CD4-positive, alpha-beta T cell treated with Interferon alpha-2 for 1 hour (primary cell): ENCODE measurements around the gene CSNK2A2.

Source experiments
- DNase-seq, 2 donors: peaks; one replicate each; pipeline ENCODE4 v3.0.0-alpha.2; 2020 to 2022

Gene CSNK2A2

DNA sequence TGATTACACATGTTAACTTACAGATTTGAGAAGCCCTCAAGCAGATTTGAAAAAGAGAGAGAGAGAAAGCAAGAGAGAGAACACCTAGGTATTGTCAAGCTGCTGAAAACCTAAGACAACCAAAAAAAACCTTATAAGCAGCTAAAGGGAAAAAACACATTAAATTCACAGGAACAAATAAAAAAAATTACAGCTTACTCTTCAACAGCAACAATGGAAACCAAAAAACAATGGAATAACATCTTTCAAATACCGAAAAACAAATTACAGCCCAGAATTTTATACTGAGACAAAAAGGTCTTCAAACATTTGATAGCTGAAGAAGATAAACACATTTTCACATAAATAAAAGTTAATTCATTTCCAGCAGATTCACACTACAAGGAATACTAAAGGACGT, 60.3 kb downstream of the CSNK2A2 start:
- no peak for DNase-seq

GRCh38 chr16:58129097-58129936, 68.6 kb downstream of the CSNK2A2 start, which contains the start of gene CFAP20:
TSS of gene CFAP20 (minus strand) at chr16:58129381. CDS start at chr16:58129115, 266 bp downstream.
- peak; percentile 97 to 98 for DNase-seq

GRCh38 chr16:58128711-58129096, 69.2 kb downstream of the CSNK2A2 start:
- no peak for DNase-seq

DNA sequence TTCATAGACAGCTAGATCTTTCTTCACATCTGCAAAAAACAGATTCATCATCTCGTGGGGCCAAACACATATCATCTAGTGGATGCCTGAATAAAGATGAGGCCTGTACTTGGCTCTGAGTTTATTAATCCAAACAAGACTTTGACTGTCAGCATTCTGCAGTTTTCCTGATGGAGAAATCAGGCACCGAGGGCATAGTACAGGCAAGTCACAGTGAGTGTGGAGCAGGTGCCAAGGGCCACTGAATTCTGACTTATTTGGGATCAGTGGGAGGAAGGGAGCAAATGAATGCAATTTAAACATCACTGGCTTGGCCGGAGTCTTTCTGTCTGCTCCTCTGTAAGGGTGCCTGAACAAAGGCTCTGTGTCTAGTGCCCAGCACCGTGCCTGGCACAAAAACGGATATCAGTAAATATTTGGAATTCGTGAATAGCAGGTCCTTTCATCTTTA, 69.7 kb downstream of the CSNK2A2 start:
- DNase-seq, result no peak

DNA sequence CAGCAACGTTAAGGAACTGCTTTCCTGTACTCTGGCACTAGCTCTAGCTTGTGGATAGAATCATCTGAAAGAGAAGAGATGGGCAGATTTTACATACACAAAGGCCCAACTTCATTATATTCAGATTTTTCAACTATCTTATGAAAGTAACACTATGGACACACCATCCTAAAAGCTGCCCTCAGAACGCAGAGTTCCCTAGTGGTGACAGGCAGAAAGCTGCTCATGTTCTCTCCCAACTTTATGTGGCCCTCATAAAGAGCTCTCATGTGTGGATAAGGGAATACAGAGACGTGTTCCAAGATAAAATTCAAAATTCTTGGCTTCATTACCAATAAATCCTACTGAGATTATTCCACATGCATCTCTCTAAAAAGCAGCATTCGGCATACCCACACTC, 70.3 kb downstream of the CSNK2A2 start:
- no peak for DNase-seq

GRCh38 chr16:58127033-58127556, 70.8 kb downstream of the CSNK2A2 start:
- peak; percentile 36 to 78 for DNase-seq

DNA sequence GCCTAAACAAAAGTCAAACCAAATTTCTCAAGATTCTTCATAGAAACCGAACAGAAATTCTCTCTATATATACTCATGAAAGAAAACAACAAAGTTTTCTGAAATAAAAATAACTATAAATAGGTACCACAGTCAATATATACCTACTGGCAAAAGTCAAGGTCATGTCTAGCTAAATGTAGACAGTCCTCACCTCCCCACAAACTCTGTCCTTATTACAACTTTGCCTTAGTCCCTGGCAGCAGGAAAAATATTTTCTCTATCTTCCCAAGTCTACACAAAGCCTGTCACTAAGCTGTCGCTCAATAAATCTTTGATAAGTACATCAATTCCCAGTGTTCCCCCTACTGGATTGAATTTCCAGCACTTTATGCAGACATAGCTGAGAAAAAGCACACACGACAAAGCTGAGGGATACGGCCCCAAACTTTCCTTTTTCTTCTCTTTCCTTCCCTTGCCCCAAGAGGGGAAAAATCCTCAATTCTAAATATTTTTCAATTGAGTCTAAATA, 71.4 kb downstream of the CSNK2A2 start:
- DNase-seq, result no peak

DNA sequence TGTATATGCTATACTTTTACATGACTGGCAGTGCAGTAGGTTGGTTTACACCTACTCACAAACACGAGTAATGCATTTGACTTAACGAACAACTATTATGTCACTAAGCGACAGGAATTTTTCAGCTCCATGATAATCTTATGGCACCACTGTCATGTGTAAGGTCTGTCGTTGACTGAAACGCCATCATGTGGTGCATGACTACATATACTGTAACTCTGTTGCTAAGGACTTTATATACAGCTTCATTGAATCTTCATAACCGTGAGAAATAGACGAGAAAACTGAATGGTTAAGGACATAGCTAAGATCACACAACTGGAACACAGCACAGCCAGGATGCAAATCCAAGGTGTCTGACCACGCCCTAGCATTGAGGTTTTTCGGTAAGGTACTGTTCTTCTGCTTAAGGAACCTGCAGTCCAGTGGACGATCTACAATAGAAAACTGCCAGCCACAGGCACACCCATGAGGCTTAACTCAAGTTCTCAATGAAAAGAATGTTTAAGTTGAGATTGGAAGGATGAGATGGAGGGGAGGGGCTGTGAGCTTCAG, 72.0 kb downstream of the CSNK2A2 start:
- no peak for DNase-seq

DNA sequence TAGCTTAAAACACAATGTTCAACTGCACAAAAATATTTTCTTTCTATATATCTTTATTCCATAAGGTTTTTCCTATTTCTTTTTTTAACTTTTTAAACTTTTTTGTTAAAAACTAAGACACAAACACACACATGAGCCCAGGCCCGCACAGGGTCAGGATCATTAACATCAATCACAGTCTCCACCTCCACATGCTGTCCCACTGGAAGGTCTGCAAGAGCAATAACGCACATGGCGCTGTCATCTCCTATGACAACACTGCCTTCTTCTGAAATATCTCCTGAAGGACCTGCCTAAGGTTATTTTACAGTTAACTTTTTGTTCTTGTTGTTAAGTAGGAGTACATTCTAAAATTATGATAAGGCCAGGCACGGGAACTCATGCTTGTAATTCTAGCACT, 72.9 kb downstream of the CSNK2A2 start:
- DNase-seq, result no peak

DNA sequence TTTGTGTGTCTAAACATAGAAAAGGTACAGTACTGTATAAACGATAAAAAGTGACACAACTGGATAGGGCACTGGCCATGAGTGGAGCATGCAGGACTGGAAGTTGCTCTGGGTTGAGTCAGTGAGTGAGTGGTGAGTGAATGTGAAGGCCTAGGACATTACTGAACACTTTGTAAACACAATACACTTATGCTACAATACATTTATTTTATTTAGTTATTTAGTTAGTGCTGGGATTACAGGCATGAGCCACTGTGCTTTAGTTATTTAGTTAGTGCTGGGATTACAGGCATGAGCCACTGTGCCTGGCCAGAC, 73.3 kb downstream of the CSNK2A2 start:
- no peak for DNase-seq

- DNase-seq, result no peak
Measured at GRCh38 chr16:58123896-58124600, 73.9 kb downstream of the CSNK2A2 start.

DNA sequence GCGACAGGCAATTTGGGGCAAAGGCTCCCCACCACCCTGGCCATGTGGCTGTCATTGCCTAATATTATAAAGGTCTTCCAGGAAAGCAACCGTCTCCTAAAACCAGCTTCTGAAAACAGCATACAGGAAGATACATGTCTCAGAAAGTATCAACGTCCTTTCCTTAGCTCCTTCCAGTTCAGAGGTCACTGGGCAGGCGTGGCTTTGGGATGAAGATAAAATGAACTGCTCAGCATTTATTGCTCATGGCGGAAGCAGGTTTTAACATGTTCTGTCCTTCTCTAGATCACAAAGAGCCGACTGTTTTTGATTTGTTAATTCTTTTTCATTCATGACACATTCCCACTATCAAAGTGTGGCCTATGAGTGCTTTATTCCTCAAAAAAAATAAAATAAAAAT, 76.8 kb downstream of the CSNK2A2 start:
- no peak for DNase-seq

GRCh38 chr16:58120234-58120633, 77.7 kb downstream of the CSNK2A2 start:
- DNase-seq, result no peak

DNA sequence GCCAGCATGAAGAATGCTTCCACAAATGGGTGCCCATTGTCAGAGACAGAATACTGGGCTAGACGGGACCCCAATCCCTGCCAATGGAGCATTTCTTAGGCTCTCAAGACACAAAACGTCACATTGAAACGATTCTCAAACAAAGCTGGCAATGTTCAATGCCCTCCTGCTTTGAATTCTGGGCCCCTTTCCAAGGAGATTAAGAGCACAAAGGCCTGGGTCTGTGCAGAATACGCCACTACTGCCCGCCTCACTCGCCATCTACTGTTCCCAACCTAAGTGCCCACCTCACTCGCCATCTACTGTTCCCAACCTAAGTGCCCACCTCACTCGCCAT, 78.4 kb downstream of the CSNK2A2 start:
- DNase-seq, result no peak

DNA sequence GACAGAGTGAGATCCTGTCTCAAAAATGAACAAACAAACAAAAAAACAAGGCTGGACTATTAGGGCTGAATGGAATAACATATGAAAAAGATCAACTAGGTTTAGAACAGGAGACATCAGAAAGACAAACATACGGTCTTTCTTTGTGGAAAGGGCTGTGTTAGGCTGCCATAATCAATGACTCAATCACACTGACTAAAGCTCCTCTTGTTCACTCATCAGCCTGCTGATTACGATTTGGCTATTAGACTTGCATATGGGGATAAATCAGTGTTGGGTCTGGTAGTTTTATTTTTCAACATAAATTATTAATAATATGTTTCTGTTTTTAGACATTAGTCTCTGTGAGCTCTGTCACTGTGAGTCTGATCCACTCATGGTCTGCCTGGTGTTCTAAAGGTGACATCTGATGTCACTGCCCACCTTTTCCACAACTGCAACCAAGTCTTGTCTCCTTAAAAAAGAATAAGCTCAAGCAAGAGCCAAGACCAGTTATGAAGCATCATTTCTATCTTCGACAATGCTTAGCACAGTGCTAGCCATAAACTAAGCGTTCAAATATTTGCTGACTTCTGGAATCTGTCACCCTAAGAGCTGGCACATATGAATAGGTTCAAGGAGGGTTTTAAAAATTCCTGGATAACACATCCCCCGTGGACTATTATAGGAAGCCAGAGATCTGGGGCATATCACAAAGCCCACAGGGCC, 79.0 kb downstream of the CSNK2A2 start:
- no peak for DNase-seq

- DNase-seq, result no peak
Measured at GRCh38 chr16:58116529-58116928, 81.4 kb downstream of the CSNK2A2 start.

DNA sequence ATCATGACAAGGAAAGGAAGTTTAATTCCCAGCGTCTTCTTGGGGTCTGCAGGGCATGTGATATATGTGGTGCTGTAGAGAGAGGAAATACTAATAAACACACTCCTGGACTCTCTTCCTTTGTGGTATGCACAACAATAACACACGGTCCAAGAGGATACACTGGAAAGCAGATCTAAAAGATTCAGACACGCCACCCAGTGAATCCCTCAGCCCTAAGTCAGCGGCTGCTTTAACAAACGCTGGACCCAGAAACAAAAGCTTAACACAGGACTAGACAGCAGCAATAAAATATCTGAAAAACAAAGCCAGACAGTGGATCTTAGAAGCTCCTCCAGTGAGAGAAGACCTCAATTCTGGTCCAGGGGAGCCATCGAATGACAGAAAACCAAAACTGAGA, 81.8 kb downstream of the CSNK2A2 start:
- DNase-seq, result no peak

DNA sequence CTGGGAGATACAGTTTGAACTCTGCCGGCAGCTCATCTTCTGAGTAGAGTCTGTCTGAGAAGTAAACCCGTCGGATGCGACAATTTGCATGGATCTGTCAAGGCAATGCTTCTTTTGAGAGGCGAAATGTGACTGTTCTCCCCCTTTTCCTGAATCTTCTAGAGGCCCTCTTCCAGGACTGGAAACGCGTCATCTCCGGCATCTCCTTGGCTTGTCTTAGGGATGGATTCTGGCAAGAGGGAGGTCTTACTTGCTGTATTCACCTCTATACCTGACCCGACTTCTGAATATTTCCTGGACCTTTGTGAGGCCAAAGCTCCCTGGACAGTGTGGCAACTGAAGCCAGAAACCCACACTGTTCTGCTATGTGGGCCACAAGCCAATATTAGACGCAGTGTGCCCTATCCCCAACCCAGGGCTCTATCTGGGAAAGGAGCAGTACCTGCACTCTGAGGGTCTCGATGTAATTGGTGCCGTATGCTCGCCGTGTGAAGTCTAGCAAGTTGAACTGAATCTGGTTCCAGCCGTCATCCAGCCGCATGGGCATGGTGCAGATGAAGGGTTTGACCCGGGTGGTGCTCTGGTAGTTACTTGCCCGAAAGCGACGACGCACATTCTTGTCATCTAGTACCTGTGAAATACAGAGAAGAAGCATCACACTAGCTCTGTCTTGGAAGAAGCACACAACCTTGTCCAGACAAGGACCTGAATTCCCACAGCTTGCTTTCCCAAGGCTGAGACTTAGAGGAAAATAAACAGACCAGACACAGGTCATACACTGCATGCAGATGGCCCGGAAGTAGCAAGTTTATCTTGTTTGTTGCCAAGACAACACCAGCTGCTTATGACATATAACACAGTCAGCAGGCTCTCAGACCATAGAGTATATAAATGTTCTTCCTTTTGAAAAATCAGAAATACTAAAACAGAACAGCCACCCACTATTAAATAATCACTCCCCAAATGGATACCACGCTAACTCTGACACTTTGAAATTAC, 82.8 kb downstream of the CSNK2A2 start:
- DNase-seq, result no peak

GRCh38 chr16:58111302-58111627, 86.6 kb downstream of the CSNK2A2 start:
- DNase-seq, result no peak

GRCh38 chr16:58110571-58111301, 87.2 kb downstream of the CSNK2A2 start:
- no peak for DNase-seq

GRCh38 chr16:58109881-58110280, 88.0 kb downstream of the CSNK2A2 start:
- no peak for DNase-seq
